MM.1S (cell line): ENCODE measurements around the gene MEA1.

Source experiments
- EZH2 ChIP-seq: fragments of 300-600 bp; sonication (generic); optimal IDR thresholded peaks from 2 replicates; pipeline ENCODE3; 2017; ENCODE audit warnings: low read depth, mild to moderate bottlenecking, antibody characterized with exemption, low read length, mixed read lengths
- TF ChIP-seq, protein P1 (sequence below): fragments of 300-600 bp; sonication (generic); IDR thresholded peaks from 2 replicates; pipeline ENCODE4 v1.5.1; 2016; ENCODE audit warnings: antibody characterized with exemption, low read length, mixed read lengths

DNA sequence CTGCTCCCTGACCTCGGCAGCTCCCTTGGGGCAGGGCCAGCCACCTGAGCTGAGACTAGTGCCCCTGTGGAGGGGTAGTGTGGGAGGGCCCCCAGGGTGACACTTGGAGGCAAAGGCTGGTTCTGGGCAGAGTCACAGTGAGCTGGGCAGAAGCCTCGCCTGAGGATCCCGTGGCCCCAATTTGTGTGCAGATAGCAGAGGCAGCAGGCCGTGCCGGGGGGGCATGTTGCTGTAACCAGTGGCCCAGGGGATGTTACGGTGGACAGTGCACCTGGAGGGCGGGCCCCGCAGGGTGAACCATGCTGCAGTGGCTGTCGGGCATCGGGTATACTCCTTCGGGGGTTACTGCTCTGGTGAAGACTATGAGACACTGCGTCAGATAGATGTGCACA is 3.2 kb upstream of the MEA1 start:
- TF ChIP-seq, protein P1, sequence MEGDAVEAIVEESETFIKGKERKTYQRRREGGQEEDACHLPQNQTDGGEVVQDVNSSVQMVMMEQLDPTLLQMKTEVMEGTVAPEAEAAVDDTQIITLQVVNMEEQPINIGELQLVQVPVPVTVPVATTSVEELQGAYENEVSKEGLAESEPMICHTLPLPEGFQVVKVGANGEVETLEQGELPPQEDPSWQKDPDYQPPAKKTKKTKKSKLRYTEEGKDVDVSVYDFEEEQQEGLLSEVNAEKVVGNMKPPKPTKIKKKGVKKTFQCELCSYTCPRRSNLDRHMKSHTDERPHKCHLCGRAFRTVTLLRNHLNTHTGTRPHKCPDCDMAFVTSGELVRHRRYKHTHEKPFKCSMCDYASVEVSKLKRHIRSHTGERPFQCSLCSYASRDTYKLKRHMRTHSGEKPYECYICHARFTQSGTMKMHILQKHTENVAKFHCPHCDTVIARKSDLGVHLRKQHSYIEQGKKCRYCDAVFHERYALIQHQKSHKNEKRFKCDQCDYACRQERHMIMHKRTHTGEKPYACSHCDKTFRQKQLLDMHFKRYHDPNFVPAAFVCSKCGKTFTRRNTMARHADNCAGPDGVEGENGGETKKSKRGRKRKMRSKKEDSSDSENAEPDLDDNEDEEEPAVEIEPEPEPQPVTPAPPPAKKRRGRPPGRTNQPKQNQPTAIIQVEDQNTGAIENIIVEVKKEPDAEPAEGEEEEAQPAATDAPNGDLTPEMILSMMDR = no peak
- no peak for TF ChIP-seq EZH2
